ENCODE data around the gene MKNK1.

Gene MKNK1

DNA sequence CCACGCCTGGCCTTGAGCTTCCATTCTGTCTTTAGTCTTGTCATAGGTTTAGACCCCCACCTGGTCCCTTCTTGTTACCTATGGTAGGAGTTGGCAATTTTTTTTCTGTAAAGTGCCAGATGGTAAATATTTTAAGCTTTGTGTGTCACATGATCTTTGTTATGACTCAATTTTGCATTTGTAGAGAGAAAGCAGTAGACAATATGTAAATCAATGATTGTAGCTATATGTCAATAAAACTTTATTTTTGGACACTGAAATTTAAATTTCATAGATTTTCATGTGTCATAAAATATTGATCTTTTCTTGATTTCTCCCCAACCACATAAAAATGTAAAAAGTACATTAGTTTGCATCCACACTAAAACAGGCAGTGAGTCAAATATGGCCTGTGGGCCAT lies 8.0 kb downstream of the MKNK1 start:
- no peak for DNase-seq (ENCODE audit: low spot score)

DNA sequence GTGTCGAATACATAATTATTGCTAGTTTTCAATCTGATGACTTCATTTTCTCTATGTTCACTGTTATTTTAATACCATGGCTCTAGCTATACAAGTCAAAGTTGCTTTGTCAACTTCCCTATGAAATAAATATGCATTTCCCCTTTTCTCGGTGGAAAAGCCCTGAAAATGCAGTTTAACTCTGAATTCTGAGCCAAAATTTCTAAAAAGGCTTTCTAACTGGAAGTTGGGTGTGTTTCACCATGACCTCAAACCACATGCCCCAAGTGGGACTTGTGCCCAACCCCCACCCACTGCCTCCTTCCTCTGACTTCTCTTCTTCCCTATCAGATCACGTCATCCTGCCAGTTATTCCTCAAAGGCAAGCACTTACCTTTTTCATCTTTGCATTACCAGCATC lies 8.9 kb downstream of the MKNK1 start:
- no peak for DNase-seq (ENCODE audit: low spot score)

DNA sequence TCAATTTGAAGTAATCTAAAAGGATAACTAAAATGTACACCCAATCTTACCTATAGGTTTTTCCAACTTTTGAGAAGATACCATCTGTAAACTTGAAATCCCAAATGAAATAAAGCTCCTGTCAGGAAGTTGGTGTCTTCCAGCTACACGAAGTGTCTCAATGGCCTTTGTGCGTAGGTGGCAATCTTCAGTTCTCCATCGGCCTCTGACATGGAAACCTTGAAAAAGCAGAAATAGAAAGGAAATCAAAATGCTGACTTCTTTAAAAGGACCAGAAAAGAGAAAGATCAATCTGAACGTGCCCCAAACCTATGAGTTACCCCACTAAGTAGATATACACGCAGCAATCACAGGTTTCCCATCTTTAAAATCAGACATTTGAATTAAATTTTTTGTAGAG lies 10.0 kb downstream of the MKNK1 start:
- no peak for DNase-seq (ENCODE audit: low spot score)

DNA sequence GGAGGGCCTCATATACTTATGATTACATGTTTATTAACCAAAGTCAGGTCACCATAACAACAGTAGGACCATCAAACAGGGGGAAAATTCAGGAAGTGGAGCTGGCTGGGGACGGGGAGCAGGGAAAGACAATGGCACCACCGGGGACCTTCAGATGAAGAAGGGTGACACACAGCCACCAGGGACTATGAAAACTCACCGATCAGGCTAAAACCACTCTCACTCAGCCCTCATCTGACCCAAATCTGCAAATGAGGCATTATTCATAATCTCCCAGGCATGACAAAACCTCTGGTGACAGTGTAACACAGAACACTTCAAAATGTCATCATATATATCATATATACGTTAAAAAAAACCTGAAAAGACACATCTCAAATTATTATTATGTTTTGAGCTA lies 11.2 kb downstream of the MKNK1 start:
- DNase-seq (ENCODE audit: low spot score), result no peak

DNA sequence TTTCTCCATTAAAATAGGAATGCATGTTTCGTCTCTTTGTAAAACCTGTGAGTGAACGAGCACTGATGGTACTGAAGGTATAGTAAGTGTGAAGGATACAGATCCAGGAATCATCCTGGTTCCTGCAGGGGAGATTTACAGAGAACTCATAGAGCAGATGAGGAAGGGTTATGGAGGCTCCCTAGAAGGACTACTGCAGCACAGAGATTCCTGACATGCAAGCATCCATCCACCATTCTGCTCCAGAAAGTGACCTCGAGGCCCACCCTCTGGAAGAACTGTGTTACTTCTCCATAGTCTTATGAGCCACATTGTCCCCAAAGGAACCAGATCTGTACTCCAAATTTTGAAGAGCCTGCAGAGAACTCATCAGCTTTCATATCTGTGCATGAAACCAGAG lies 14.5 kb downstream of the MKNK1 start:
- DNase-seq (ENCODE audit: low spot score), result peak; percentile 14

DNA sequence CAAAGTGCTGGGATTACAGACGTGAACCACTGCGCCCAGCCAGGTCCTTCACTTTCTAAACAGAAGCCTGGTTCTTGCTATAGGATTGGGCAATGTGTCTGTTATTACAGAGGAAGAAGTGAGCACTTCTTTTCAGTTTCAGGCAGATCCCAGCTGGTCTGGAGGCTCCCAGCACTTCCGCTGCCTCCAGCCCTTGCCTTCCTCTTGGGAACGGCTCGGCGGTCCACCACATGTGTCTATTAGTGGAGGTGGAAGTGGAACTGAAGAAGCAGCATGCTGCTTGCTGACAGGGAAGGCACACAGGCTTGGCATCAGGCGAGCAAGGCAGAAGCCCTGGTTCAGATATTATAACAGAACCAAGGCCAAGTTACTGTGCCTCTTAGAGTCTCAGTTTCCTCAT lies 17.0 kb downstream of the MKNK1 start:
- no peak for DNase-seq (ENCODE audit: low spot score)

DNA sequence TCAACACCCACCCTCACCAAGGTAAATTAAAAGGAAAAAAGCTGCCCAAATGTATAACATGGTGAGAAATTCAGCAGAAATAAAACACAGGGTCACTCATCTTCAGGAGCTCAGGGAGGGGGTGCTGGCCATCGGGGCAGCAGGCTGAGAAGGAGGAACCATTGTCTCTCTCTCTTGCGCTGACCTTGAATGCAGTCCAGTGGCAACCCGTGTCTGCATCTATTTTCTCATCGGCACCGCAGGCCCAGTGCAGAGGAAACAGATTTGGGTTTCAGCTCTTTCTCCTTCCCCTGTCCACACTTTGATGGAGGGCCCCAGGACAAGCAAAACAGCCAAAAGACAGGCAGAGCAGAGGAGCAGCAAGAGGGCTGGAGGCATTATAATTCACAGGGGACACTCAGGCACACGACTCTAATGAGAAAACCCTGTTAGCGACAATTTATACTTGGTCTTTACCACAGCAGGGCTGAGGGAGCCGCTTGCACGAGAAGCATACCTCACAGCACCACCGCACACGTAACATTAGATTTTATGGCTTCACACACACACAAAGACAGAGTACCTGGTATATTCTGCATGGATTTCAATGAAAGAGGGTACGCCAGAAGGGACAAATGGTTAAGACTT lies 18.6 kb downstream of the MKNK1 start:
- DNase-seq (ENCODE audit: low spot score), result no peak

DNA sequence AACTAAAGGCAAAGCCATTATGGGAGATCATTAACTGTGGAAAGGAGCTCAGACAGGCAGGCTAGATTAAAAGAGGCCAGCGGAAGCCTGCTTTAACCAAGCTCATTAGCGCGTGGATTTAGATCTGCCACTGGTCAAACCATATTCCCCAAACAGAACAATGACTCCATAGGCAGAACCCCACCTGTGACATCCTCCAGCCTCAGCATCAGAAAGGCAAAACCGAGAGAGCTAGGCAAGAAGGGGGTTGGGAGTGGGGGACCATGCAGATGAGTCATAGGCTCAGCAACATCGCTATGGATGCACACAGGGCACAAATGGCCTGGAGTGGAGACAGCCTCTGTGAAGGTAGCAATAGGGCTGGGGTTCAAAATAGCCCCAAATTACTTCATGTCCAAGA lies 20.6 kb downstream of the MKNK1 start:
- DNase-seq (ENCODE audit: low spot score), result no peak

DNA sequence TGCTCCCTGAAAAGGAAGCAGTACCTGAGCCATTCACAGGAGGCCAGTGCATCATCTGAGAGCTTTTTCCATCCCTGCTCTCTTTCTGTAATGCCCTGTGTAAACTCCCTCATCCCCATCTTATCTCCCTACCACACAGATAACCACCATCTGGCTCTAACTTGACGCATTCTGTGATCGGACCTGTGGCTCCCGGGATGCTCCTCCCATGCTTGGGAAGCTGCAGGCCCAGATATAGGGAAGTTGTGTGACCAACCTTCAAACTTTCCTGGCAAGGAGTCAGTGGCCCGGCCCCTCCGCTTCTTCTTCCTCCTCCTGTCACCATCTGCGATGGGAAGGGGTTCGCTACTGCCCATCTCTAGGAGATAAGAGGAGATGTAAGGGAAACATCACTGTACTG lies 21.1 kb downstream of the MKNK1 start:
- no peak for DNase-seq (ENCODE audit: low spot score)

DNA sequence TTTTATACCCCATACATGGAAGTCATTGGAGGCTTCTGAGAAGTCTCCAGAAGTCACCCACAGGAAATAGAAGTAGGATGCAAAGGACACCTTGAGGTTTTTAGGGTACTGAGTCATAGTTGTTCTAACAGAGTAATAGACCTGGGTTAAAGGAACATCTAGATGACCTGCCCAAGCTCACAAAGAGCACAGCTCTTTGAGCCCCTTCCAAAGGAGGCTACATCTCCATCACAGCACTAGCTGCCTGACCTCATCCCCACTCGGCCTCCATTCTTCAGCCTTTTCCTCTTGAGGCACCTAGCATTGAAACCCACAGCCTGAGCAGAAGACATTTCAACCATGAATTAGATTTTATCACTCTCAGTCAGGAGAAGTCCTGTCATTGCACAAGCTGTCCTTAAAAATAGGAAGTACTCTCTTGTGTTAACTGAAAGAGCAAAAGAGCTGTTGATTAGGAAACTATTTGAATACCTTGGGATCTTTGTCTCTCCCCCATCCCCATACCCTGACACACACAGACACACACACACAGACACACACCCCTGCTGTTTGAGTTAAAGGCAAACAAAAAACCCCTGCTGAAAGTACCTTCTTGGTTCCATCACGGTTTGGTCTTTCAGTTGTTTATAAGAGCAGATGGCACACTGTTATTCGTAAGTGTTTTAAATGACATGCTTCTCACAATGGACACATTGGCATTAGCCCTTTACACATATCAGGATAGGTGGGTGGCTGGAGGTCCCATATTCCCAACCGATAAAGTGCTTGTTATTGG lies 22.2 kb downstream of the MKNK1 start:
- no peak for DNase-seq (ENCODE audit: low spot score)

DNA sequence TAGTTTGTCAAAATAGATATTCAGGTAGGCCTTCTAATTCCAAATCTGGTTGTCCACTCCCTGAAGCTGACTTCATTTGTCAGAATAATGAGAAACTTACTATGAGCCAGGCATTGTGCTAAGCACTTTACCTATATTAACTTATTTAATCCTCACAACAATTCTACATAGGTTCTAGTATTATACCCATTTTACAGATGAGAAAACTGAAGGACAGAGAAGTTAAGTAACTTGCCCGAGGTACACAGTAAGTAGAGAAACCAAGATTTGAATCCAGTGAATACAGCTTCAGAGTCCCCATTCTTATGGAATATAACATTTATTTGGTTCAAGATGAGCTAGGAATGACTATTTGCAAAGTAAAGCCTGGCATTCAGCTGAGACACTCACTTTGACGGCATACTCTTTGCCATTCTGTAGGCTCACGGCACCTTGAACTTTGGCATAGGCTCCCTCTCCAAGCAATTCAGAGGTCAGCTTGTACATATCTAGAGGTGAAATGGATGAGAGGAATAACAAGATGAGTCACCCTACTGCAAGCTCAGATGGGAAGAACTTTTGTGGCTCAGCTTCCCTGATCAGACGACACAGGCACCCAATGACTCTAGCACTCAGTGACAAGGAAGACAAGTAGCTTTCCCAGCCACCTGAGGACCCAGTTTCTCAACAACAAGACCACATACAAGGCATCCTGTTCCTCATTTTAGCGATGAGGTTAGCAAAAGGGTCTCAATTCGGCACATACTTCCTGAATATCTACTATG lies 23.7 kb downstream of the MKNK1 start:
- peak; percentile 18 for DNase-seq (ENCODE audit: low spot score)

DNA sequence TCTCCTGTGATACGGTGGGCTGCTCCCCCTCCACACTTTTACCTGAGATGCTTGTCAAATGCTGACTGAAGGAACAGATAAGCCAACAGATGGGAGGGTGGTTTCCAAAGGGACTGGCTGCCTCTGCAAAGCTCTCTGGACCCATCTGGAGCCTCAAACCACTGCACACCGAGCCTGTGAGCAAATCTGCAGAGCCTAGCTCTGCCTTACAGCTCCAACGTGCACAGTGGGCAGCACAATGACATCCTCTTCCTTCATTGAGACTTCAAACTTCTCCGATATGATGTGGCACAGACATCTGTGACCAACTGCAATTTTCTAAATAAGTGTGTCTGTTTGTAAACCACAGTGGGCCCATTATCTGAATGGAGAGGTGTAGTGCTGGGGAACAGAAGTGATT lies 26.4 kb downstream of the MKNK1 start:
- peak; percentile 14 for DNase-seq (ENCODE audit: low spot score)

DNA sequence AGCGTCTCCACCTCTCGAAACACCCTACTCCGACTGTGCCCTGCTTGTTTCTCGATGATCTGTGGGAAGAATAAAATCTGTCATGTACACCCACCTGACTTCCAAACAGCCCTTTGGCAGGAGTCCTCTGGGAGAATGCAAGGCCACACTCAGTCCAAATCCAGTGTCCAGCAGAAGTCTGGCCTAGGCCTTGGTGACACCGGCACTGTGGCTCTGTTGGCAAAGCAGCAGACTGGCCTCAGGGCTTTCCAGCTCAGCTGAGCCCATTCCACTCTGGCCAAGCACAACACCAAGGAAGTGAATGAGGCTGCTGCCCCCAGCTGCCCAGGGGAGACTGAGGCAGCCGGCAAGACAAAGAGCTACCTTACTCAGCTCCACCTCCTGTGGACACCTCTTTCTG lies 27.5 kb downstream of the MKNK1 start:
- peak; percentile 53 for DNase-seq (ENCODE audit: low spot score)

DNA sequence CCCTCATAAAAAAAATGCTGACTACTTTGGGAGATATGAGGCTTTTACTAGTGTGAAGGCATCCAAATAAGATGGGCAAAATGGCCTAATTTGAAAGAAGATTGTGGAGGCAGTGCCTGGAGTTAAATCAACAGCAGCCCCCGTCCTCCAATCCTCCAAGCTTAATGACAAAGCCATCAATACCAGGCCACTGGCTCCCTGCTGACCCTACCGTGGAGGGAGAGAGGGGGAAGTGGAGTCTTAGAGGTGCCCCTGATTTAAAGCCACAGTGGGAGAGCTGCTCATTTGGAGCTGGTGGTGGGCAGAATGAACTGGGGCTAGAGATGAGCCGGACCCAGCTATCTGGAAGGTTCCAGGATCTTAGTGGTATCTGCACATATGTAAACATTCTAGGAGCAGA lies 28.3 kb downstream of the MKNK1 start:
- no peak for DNase-seq (ENCODE audit: low spot score)

DNA sequence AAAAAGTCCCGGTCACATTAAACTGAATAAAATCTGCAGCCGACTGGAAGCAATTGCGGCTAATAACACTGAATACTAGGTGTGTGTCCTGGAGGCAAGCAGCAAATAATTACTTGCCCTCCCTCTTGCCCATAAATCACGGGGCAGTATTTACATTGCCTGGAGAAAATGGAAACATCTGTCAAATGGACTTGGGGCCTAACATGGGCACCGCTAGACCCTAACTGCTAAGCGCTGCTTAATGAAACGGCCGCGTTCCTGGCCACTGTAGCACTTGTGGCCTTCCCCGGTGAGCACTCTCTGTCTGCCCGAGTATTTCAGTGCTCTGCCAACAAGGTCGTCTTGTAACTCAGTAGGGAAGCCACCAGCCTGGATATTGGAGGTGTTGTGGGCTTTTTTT lies 28.8 kb downstream of the MKNK1 start:
- DNase-seq (ENCODE audit: low spot score), result peak; percentile 14

DNA sequence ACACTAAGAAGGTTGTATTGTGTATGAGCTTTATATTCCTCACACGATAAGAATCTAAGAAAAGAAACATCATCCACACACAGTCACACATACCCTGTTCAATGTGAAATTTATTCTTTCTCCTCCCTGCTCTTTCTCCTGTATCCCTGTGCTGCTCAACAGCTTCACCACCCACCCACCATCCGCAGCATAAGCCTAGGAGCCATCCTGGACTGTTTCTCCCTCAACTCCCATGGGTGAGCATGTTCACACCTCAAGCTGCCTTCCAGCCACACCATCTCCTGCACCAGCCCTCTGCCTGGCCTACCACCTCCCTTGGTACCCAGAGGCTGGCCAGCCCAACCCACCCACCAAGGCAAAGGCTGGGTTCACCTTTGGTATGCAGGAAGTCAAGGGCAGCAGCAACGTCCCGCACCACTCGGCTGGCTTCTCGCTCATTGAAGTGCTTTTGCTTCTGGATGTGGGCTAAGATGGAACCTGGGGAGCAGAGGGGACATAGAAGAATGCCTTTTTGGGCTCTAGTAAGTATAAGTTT lies 32.3 kb downstream of the MKNK1 start:
- no peak for DNase-seq (ENCODE audit: low spot score)

DNA sequence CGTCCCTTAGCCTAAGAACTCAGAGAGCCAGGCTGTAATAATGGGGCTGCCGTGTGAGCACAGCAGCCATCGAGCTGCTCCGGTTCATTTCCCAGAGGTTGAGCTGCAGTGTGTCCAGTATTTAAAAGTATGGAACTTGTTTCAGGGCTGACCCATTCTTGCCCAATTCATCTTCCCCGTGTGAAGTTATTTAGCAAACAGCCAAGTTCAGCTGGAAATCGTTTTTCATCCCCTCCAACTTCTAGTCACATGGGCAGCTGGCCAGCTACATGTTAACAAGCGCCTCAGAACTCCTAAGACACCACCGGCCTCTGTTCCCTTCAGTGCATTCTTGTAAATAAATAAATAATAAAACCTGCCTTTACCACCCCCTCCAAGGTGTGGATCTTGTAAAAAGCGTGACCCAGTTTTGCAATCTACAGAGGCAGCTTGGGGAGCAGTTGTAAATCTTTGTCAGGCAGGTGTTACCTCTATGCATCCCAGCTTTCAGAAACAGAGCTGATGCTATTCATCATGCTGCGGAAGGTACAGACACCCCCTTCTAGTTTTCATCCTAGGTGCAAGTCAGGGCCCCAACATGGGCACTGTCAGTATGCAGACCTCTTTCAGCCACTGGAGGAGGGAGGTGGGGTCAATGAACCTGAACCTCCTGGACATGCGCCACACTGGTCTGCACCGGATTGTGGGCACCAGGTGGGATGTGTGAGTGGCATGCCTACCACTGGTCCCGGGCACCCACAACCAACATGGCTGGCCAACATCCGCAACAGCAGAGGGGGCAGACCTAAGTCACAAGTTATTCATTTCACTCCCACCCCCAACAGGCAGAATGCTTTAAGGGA lies 34.0 kb downstream of the MKNK1 start:
- DNase-seq (ENCODE audit: low spot score), result no peak

DNA sequence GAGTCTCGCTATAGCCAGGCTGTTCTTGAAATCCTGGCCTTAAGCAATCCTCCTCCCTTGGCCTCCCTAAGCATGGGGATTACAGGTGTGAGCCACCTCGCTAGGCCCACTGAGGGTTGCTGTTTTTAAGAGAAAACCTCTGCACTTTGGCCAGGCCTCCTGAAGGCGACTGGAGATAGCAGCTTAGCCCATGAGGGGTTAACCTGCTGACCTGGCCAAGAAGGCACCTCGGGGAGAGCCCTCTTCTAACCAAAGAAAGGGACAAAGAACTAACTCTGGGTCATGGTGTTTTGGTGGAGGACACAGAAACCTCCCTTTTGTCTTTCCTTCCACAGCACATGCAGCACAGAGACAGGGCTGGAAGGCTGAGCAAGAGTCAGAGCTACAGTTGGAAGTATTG lies 35.0 kb downstream of the MKNK1 start:
- DNase-seq (ENCODE audit: low spot score), result peak; percentile 23

DNA sequence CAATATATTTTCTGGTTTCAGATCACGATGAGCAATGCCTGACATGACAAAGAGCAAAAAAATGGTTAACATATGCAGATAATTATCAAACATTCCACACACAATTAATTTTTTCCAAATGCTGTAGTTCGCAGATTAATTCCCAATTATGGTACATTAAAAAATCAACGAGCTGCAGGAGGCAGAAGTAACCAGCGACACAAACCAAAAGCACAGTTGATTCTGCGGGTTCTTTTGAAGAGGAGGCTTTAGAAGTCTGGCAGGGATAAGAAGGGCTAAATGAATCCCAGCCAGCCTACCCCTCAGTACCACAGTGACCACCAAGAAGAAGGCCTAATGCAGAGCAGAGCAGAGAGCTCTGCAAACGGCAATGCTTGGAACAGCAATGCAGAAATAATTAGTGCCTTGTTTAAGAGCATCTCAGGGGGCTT lies 35.6 kb downstream of the MKNK1 start:
- DNase-seq (ENCODE audit: low spot score), result no peak

DNA sequence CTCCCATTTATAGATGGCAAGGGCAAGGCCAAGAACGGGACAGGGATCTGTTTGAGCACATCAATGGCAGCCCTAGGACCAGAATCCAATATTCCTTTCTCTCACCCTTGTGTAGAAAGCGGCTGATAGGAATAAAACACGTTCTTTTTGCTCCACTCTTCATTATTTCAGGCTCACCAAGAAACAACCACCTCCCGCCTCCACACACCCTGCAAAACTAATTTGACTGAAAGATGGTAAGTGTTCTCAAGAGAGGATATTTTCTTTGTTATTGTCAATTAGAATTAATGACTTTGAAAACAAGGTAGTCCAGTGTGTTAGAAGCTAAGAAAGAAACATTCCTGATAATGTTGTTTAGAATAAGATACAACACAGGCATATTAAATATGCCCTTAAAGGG lies 40.7 kb downstream of the MKNK1 start:
- DNase-seq (ENCODE audit: low spot score), result no peak

DNA sequence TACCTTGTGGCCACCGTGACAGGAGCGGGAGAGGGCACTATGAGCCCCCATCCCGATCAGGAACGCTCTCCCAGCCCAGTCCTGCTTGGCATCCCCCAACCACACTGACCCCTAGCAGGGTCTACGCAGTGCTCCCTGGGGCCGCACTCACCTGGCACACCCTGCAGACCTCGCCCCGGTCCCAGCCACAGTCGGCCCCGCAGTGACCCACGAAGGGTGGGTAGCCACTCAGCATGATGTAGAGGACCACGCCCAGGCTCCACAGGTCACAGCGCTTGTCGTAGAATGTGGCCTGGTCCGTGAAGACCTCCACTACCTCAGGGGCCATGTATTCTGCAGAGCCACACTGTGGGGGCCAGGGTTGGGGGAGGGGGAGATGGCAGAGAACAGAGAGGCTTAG lies 41.6 kb downstream of the MKNK1 start:
- DNase-seq (ENCODE audit: low spot score), result no peak

DNA sequence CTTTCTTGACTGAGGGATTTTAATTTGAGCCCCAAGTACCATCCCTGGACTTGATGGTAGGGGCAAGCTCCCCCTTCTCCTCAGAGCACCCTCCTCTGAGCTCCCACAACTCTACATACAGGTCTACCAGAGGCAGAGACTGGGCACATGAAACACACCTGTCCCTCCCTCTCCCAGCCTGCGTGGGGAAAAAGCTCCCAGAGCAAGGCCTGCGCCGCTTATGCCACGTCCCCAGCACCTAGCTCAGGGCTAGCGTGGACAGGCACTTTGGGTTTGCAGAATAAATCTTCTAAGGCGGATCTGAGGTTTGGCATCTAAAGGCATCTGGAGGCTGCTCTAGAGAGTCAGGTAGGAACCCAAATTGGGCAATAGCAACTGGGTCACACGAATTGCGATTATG lies 45.1 kb downstream of the MKNK1 start:
- no peak for DNase-seq (ENCODE audit: low spot score)

Data from left forelimb (tissue), 1 donor.